ENCODE measurements around the gene CLSTN1.

DNA sequence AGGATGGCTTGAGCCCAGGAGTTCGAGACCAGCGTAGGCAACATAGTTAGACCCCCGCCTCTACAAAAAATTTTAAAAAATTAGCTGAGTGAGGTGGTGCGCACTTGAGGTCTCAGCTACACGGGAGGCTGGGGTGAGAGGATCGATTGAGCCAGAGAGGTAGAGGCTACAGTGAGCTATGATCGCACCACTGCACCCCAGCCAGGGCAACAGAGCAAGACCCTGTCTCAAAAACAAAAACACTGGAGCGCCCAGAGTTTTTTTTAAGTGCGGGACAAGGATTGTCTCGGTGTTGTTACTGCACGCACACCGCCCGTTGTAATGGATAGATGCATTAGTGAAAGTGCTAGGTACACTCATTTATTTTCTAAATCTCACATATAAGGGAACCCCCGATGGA is 135.2 kb downstream of the CLSTN1 start:
- TF ChIP-seq, protein P1, sequence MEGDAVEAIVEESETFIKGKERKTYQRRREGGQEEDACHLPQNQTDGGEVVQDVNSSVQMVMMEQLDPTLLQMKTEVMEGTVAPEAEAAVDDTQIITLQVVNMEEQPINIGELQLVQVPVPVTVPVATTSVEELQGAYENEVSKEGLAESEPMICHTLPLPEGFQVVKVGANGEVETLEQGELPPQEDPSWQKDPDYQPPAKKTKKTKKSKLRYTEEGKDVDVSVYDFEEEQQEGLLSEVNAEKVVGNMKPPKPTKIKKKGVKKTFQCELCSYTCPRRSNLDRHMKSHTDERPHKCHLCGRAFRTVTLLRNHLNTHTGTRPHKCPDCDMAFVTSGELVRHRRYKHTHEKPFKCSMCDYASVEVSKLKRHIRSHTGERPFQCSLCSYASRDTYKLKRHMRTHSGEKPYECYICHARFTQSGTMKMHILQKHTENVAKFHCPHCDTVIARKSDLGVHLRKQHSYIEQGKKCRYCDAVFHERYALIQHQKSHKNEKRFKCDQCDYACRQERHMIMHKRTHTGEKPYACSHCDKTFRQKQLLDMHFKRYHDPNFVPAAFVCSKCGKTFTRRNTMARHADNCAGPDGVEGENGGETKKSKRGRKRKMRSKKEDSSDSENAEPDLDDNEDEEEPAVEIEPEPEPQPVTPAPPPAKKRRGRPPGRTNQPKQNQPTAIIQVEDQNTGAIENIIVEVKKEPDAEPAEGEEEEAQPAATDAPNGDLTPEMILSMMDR (IDR thresholded peaks at IDR 0.05): no peak
- TF ChIP-seq EZH2 (IDR thresholded peaks at IDR 0.05): peak; percentile 73
- TF ChIP-seq EZH2phosphoT487 (IDR thresholded peaks at IDR 0.05): peak; percentile 45

Measured in neural progenitor cell (in vitro differentiated cells).